Stimulated activated CD8-positive, alpha-beta memory T cell treated with anti-CD3 and anti-CD28 coated beads, Interleukin-7, amount 100 ng/mL, for 4 hours (primary cell): Measurements from ENCODE around the gene OR6Y1.

Experiments
- DNase-seq, 2 donors: peaks; one replicate each; pipeline ENCODE4 v3.0.0-alpha.2; 2020; ENCODE audit warnings: low read depth in 2 of 2

OR6Y1 gene

DNA sequence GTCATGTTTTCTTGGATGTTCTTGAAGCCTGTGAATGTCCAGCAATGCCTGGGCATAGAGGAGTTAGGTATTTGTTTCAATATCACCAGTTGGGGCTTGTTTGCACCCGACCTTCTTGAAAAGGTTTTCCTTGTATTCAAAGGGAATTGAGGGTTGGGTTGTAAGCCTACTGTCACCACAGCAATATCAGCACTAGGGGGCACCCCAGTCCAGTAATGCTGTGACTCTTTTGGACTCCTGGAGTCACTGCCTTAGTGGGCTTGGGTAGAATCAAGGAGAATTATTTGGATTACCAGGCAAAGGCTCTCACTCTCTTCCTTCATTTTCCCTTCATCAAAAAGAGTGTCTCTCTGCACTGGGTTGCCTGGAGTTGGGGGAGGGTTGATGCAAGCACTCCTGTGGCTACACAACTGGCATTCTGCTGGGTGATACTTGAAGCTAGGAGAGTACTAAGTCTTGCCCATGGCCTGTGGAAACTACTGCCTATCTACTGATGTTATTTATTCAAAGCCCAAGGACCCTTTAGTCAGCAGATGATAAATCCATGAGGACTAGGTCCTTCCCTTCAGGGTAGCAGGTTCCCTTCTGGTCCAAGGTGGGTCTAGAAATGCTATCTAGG is 47.7 kb downstream of the OR6Y1 start:
- peak in 1 of 2 donors; percentile 3 for DNase-seq

DNA sequence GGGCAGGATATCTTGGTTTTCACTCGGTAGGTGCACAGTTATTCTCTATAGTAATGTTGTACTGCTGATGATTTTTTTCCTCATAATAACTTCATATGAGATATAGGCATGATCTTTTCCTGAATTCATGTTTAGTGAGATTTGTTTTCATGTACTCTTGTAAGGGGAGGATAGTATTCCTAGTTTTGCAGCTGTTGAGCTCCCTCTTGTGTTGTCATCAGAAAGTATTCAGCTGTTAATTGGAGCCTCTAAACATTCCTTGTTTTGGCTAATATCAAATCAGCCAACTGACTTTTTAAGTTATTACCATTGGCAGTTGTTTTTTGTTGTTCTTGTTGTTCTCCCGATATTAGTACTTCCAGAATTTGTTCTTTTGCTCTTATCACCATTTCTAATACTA is 57.8 kb downstream of the OR6Y1 start:
- no peak for DNase-seq

DNA sequence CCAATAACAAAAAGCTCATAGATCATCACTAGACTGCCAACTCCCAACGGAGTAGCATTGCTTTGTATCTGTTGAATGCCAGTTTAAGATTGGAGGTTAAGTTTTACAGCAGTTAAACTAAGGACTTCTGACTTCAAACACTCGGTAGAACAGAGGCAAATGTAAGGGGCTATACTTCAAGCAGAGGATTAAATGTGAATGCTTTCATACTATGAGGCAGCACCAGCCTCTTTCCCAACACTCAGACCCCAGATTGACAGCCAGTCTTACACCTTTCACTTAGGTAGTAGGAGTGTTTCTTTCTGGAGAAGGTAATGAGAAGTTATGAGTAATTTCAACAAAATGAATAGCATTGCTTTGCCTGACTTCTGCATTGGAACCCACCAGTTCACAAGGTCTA is 59.4 kb downstream of the OR6Y1 start:
- no peak for DNase-seq
